Lower leg skin (tissue), 4 donors: ENCODE measurements around the gene C1orf159. TPM values are rescaled to one million over a fixed set of nuclear protein-coding genes. Genes with fewer than 3 reads are reported as not detected.

Experiments used
- DNase-seq, 2 donors: peaks; one replicate each; pipeline ENCODE4 v3.0.0-alpha.2; 2019; ENCODE audit warnings: low spot score in 2 of 2
- H3K4me3 ChIP-seq: fragments of 200-600 bp; sonication (generic); 2 replicates; pipeline ENCODE4 v1.5.1; 2017; ENCODE audit warnings: mild to moderate bottlenecking, low read depth; ENCODE audit not compliant: poor library complexity, severe bottlenecking
- CTCF ChIP-seq, 3 donors: fragments of 450-650 bp; IDR thresholded peaks; one replicate each; pipeline ENCODE4 v1.5.1; 2016; ENCODE audit warnings: antibody characterized with exemption in 3 of 3, mild to moderate bottlenecking in 3 of 3, moderate library complexity in 2 of 3
- POLR2A ChIP-seq, 2 donors: fragments of 450-650 bp; IDR thresholded peaks; one replicate each; pipeline ENCODE4 v1.6.1; 2016 to 2017; ENCODE audit warnings: antibody characterized with exemption in 2 of 2, mild to moderate bottlenecking in 1 of 2, moderate library complexity in 1 of 2
- WGBS, 2 donors: methylation state at CpG; one replicate each; pipeline ENCODE4 v1.1.5; 2018; 5-methylcytosine and 5-hydroxymethylcytosine counted together
- intact Hi-C: fragments of 100-400 bp; cut with DNase I; formaldehyde crosslinking; loops from one replicate; pipeline ENCODE4 v1.15.0; 2023; ENCODE audit warnings: low total_unique reads
- total RNA-seq, 4 donors: library from RNA; depleted of rRNA; stranded (reverse); fragments of >200 nt; gene quantifications; one replicate each; pipeline ENCODE4 v1.1.0, GENCODE V29; 2016

C1orf159 gene
- total RNA-seq, 4 donors from 2014 or later: 16.1 to 36.0 (median 21.5) TPM

GRCh38 chr1:1117469-1117831 lies 1.6 kb upstream of the C1orf159 start:
- 77 to 79% methylated on average over 20 of the region's 20 CpGs for WGBS, 2 donors
- intact Hi-C loops: no loop called here
- no peak overlapping the region for H3K4me3 ChIP-seq
- DNase-seq: no peak
- TF ChIP-seq CTCF (IDR thresholded peaks at IDR 0.05): no peak
- TF ChIP-seq POLR2A (IDR thresholded peaks at IDR 0.05): no peak

- DNase-seq: no peak
- WGBS, 2 donors: 9 to 14% methylated on average over 31 to 36 of the region's 47 CpGs
- intact Hi-C loops: no loop called here
- peak overlapping the region; percentile 38 for H3K4me3 ChIP-seq
- TF ChIP-seq POLR2A (IDR thresholded peaks at IDR 0.05) (no peak), CTCF (IDR thresholded peaks at IDR 0.05) (no peak)
Observed at GRCh38 chr1:1116701-1117468, 996 bp upstream of the C1orf159 start.

- no peak for TF ChIP-seq POLR2A (IDR thresholded peaks at IDR 0.05)
- intact Hi-C loops: no loop called here
- H3K4me3 ChIP-seq: peak overlapping the region; percentile 54
- WGBS, 2 donors: 3 to 5% methylated on average over 32 to 35 of the region's 41 CpGs
- no peak for DNase-seq
Observed at GRCh38 chr1:1115136-1115785, 628 bp downstream of the C1orf159 start.

GRCh38 chr1:1114431-1114830 lies 1.5 kb downstream of the C1orf159 start:
- no peak for DNase-seq
- TF ChIP-seq POLR2A (IDR thresholded peaks at IDR 0.05) (no peak), CTCF (IDR thresholded peaks at IDR 0.05) (no peak)
- WGBS, 2 donors: 68 to 77% methylated on average over 13 of the region's 13 CpGs
- intact Hi-C loops: no loop called here
- H3K4me3 ChIP-seq: no peak overlapping the region

- H3K4me3 ChIP-seq: no peak overlapping the region
- TF ChIP-seq POLR2A (IDR thresholded peaks at IDR 0.05) (no peak), CTCF (IDR thresholded peaks at IDR 0.05) (no peak)
- no peak for DNase-seq
- WGBS, 2 donors: 95 to 97% methylated on average over 30 of the region's 30 CpGs
- intact Hi-C loops: no loop called here
Observed at GRCh38 chr1:1112237-1112985, 3.5 kb downstream of the C1orf159 start.
